Endothelial cell of umbilical vein (primary cell): ENCODE measurements around the gene RAN. TPM values are rescaled to one million over a fixed set of nuclear protein-coding genes. Genes with fewer than 3 reads are reported as not detected.

Source experiments
- BruUV-seq: library from RNA; stranded (reverse); fragments of 400-500 nt; replicated peaks from 2 replicates; lab custom pipeline; 2021; lab: Mats Ljungman, UMichigan
- CTCF ChIA-PET: fragments of 300-600, 350-600 bp; sonication (Branson Sonifier 250); formaldehyde crosslinking; loops from one replicate; lab custom pipeline; 2021; ENCODE audit warnings: antibody characterized with exemption, inconsistent platforms; lab: Charles Lee
- POLR2A ChIA-PET: fragments of 300-600, 350-600 bp; sonication (Branson Sonifier 250); formaldehyde crosslinking; loops from one replicate; lab custom pipeline; 2021; ENCODE audit warnings: antibody characterized with exemption, inconsistent platforms; lab: Charles Lee
- DNase-seq: peaks from one replicate; pipeline ENCODE4 v3.0.0-alpha.2; 2011; ENCODE audit warnings: low read depth, low spot score
- FAIRE-seq: peaks from 2 replicates; lab custom pipeline; 2011; peaks lifted over from hg19 to GRCh38; lab: Jason Lieb, UNC
- H2AFZ ChIP-seq: 2 replicates; pipeline ENCODE4 v1.6.0; 2012; ENCODE audit warnings: low read depth, low read length, control low read depth, inconsistent platforms
- H3K27ac ChIP-seq: 2 replicates; pipeline ENCODE4 v1.5.1; 2011; ENCODE audit warnings: low read depth, mild to moderate bottlenecking, control low read depth, low read length, moderate library complexity; ENCODE audit not compliant: insufficient read depth
- H3K27me3 ChIP-seq, 2 experiments: 2 replicates each; pipeline versions ENCODE4 v1.6.0 to v1.6.1; 2011; ENCODE audit warnings: low read length in 2 of 2, mixed read lengths in 1 of 2; ENCODE audit not compliant: control insufficient read depth in 2 of 2, insufficient read depth in 2 of 2
- H3K36me3 ChIP-seq, 2 experiments: 2 replicates in 1 of 2; 3 replicates in 1 of 2; pipeline ENCODE4 v1.5.1; 2011; ENCODE audit warnings: low read length in 2 of 2, mild to moderate bottlenecking in 1 of 2, moderate library complexity in 1 of 2; ENCODE audit not compliant: control insufficient read depth in 2 of 2, insufficient read depth in 2 of 2; ENCODE audit errors: extremely low read depth in 1 of 2
- H3K4me1 ChIP-seq: 3 replicates; pipeline ENCODE4 v1.5.1; 2011; ENCODE audit warnings: mild to moderate bottlenecking, low read length; ENCODE audit not compliant: control insufficient read depth, insufficient read depth; ENCODE audit errors: extremely low read depth
- H3K4me2 ChIP-seq: 2 replicates; pipeline ENCODE4 v1.6.1; 2011; ENCODE audit warnings: low read length, control low read depth, mixed read lengths; ENCODE audit not compliant: insufficient read depth
- H3K4me3 ChIP-seq, 3 experiments: fragments of 200-600 bp in 1 of 3; sonication (generic), shearing (Covaris generic) in 1 of 3; replicated peaks in 1 of 3; 2 replicates each; pipeline ENCODE4 v1.5.1; 2011 to 2016; ENCODE audit warnings: control low read depth in 3 of 3, low read length in 3 of 3, mild to moderate bottlenecking in 2 of 3, inconsistent platforms in 1 of 3, low read depth in 1 of 3, moderate library complexity in 1 of 3; ENCODE audit not compliant: insufficient read depth in 1 of 3
- H3K79me2 ChIP-seq: 2 replicates; pipeline ENCODE4 v1.6.0; 2012; ENCODE audit warnings: low read length, inconsistent platforms; ENCODE audit not compliant: control insufficient read depth, insufficient read depth
- H3K9ac ChIP-seq: replicated peaks from 2 replicates; pipeline ENCODE3; 2011; ENCODE audit warnings: low read length, control low read depth; ENCODE audit not compliant: insufficient read depth; ENCODE audit errors: extremely low read depth
- H3K9me1 ChIP-seq: replicated peaks from 3 replicates; pipeline ENCODE4 v1.6.0; 2011; ENCODE audit warnings: mild to moderate bottlenecking, low read length; ENCODE audit not compliant: control insufficient read depth, insufficient read depth; ENCODE audit errors: extremely low read depth
- H3K9me3 ChIP-seq: replicated peaks from 2 replicates; pipeline ENCODE4 v1.5.1; 2012; ENCODE audit warnings: low read length, inconsistent platforms; ENCODE audit not compliant: control insufficient read depth, insufficient read depth
- H4K20me1 ChIP-seq: replicated peaks from 2 replicates; pipeline ENCODE3; 2011; ENCODE audit warnings: mild to moderate bottlenecking, low read length; ENCODE audit not compliant: control insufficient read depth, insufficient read depth; ENCODE audit errors: extremely low read depth
- CTCF ChIP-seq, 2 donors: IDR thresholded peaks; 1 replicate in 1 of 2; 2 replicates in 1 of 2; pipeline ENCODE4 v1.5.1; 2011; ENCODE audit warnings: low read length in 2 of 2, mild to moderate bottlenecking in 2 of 2, moderate library complexity in 2 of 2, control low read depth in 1 of 2, inconsistent platforms in 1 of 2, low read depth in 1 of 2; ENCODE audit not compliant: insufficient read depth in 1 of 2; ENCODE audit errors: extremely low read depth in 1 of 2
- EZH2 ChIP-seq: IDR thresholded peaks from 2 replicates; pipeline ENCODE4 v1.6.1; 2012; ENCODE audit warnings: borderline replicate concordance, low read depth, mild to moderate bottlenecking, moderate library complexity, low read length, inconsistent platforms; ENCODE audit not compliant: severe bottlenecking
- FOS ChIP-seq: IDR thresholded peaks from 2 replicates; pipeline ENCODE4 v1.6.1; 2011; ENCODE audit warnings: mild to moderate bottlenecking, low read length, moderate library complexity, borderline replicate concordance; ENCODE audit not compliant: insufficient read depth
- GATA2 ChIP-seq: IDR thresholded peaks from 2 replicates; pipeline ENCODE4 v1.7.0; 2011; ENCODE audit warnings: low read depth, mild to moderate bottlenecking, moderate library complexity, mixed read lengths, low read length; ENCODE audit not compliant: insufficient read length, insufficient read depth
- JUN ChIP-seq: IDR thresholded peaks from 2 replicates; pipeline ENCODE4 v1.6.1; 2011; ENCODE audit warnings: borderline replicate concordance, low read depth; ENCODE audit not compliant: insufficient read length, insufficient read depth
- MAX ChIP-seq: IDR thresholded peaks from 2 replicates; pipeline ENCODE4 v1.6.1; 2011; ENCODE audit not compliant: insufficient read depth, insufficient read length
- MYC ChIP-seq: IDR thresholded peaks from one replicate; pipeline ENCODE4 v1.6.1; 2011; ENCODE audit warnings: mild to moderate bottlenecking, low read depth, low read length
- POLR2A ChIP-seq: IDR thresholded peaks from 2 replicates; pipeline ENCODE4 v1.6.1; 2012; ENCODE audit warnings: low read depth, mild to moderate bottlenecking, control low read depth, low read length
- dilution Hi-C: fragments of 300-500 bp; cut with MboI; formaldehyde crosslinking; loops from one replicate; pipeline ENCODE4 v1.15.0; 2019; ENCODE audit warnings: low sequenced_read_pairs; ENCODE audit not compliant: extremely low pct_ligation_motif_present
- intact Hi-C: fragments of 100-400 bp; cut with micrococcal nuclease; formaldehyde crosslinking; loops from one replicate; pipeline ENCODE4 v1.10.0; 2022
- polyA plus RNA-seq, 4 experiments: library from polyadenylated mRNA; depleted of rRNA in 3 of 4; stranded (reverse) in 3 of 4; unstranded in 1 of 4; fragments of >200 nt; gene quantifications; 2 replicates each; pipeline versions ENCODE4 v1.2.1 to v1.2.3, GENCODE V29; 2011 to 2012; ENCODE audit warnings: missing spikeins in 1 of 4
- total RNA-seq: library from RNA; stranded (reverse); gene quantifications from 2 replicates; pipeline ENCODE4 v1.2.3, GENCODE V29; 2021

RAN gene
- total and polyA plus RNA-seq, 2 donors (not counting 3 experiments of a cell fraction or from before 2014, with no cell fraction given): 1,075 to 1,205 TPM

- no peaks in the 10 kb centered on the region for H3K9me1 ChIP-seq
- no peak overlapping the region for H2AFZ ChIP-seq
- intact Hi-C loops (no loop called here), dilution Hi-C loops (no loop called here)
- BruUV-seq: no TSS peak
- peaks cover 3 to 11% of the 10 kb centered on the region in 2 experiments for H3K36me3 ChIP-seq
- no peaks in the 10 kb centered on the region for H3K27me3 ChIP-seq
- H3K4me3 ChIP-seq: no peak overlapping the region
- H3K4me2 ChIP-seq: no peak overlapping the region
- no peak overlapping the region for H3K27ac ChIP-seq
- peaks cover 6% of the 10 kb centered on the region for H4K20me1 ChIP-seq
- no peak overlapping the region for H3K9ac ChIP-seq
- CTCF ChIA-PET: no interaction called here
- H3K9me3 ChIP-seq: no peaks in the 10 kb centered on the region
- H3K4me1 ChIP-seq: no peaks in the 10 kb centered on the region
- POLR2A ChIA-PET: no interaction called here
- DNase-seq (no peak), FAIRE-seq (no peak)
- H3K79me2 ChIP-seq: no peaks in the 10 kb centered on the region
- TF ChIP-seq POLR2A (no peak), CTCF (IDR thresholded peaks at IDR 0.05; ENCODE audit: extremely low read depth in 1 of 2, insufficient read depth in 1 of 2, low read depth in 1 of 2, low read length in 2 of 2) (no peak), GATA2 (no peak)
Measured at GRCh38 chr12:130880411-130880885, 8.6 kb downstream of the RAN start.

DNA sequence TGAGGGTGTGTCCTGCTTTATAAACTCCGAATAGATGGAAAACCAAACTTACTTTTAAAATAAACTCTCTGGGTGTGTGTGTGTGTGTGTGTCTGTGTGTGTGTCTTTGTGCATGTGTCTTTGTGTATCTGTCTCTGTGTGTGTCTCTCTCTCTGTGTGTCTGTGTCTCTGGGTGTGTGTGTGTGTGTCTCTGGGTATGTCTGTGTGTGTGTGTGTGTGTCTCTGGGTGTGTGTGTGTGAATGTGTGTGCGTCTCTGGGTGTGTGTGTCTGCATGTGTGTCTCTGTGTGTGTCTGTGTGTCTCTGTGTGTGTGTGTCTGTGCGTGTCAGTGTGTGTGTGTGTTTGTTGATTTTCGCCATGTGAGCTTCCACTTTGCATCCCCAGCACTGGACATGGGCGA lies 9.2 kb downstream of the RAN start:
- dilution Hi-C loops: no loop called here
- BruUV-seq: no TSS peak
- intact Hi-C loops: no loop called here

More for the DNA sequence above, 9.2 kb downstream of the RAN start:
- FAIRE-seq: no peak
- ChIA-PET CTCF (no interaction called here), POLR2A (no interaction called here)
- peaks cover 6% of the 10 kb centered on the region for H4K20me1 ChIP-seq
- H3K36me3 ChIP-seq: peaks cover 0 to 8% of the 10 kb centered on the region in 2 experiments
- H3K9ac ChIP-seq: no peak overlapping the region
- no peaks in the 10 kb centered on the region for H3K4me1 ChIP-seq
- H3K9me3 ChIP-seq: no peaks in the 10 kb centered on the region
- H3K9me1 ChIP-seq: no peaks in the 10 kb centered on the region
- no peak for TF ChIP-seq MAX
- no peak for TF ChIP-seq POLR2A
- TF ChIP-seq GATA2: no peak
- no peak for TF ChIP-seq EZH2
- no peak for TF ChIP-seq CTCF (IDR thresholded peaks at IDR 0.05; ENCODE audit: extremely low read depth in 1 of 2, insufficient read depth in 1 of 2, low read depth in 1 of 2, low read length in 2 of 2)
- no peak for TF ChIP-seq FOS
- TF ChIP-seq MYC: no peak
- no peak for TF ChIP-seq JUN
- no peak overlapping the region for H3K4me3 ChIP-seq
- no peaks in the 10 kb centered on the region for H3K27me3 ChIP-seq
- H3K79me2 ChIP-seq: no peaks in the 10 kb centered on the region
- DNase-seq: no peak
- no peak overlapping the region for H2AFZ ChIP-seq
- no peak overlapping the region for H3K27ac ChIP-seq
- no peak overlapping the region for H3K4me2 ChIP-seq
